Keratinocyte (primary cell): ENCODE results near the gene TRAF5. TPM values are rescaled to one million over a fixed set of nuclear protein-coding genes. Genes with fewer than 3 reads are reported as not detected.

ENCODE experiments used
- DNase-seq: peaks from one replicate; pipeline ENCODE4 v3.0.0-alpha.2; 2011; ENCODE audit warnings: low read depth, missing footprints, low spot score
- FAIRE-seq: peaks from 2 replicates; lab custom pipeline; 2011; peaks lifted over from hg19 to GRCh38; lab: Jason Lieb, UNC
- H2AFZ ChIP-seq: 2 replicates; pipeline ENCODE4 v1.6.0; 2012; ENCODE audit warnings: low read length, control low read depth, inconsistent platforms; ENCODE audit not compliant: control insufficient read depth
- H3K27ac ChIP-seq: 2 replicates; pipeline ENCODE4 v1.5.1; 2011; ENCODE audit warnings: low read length; ENCODE audit not compliant: control insufficient read depth, insufficient read depth
- H3K27me3 ChIP-seq: 3 replicates; pipeline ENCODE4 v1.6.0; 2011; ENCODE audit warnings: low read length; ENCODE audit not compliant: control insufficient read depth, insufficient read depth; ENCODE audit errors: extremely low read depth
- H3K36me3 ChIP-seq, 2 experiments: 2 replicates in 1 of 2; 3 replicates in 1 of 2; pipeline ENCODE4 v1.5.1; 2011; ENCODE audit warnings: low read length in 2 of 2, mild to moderate bottlenecking in 1 of 2; ENCODE audit not compliant: control insufficient read depth in 2 of 2, insufficient read depth in 2 of 2; ENCODE audit errors: extremely low read depth in 1 of 2
- H3K4me1 ChIP-seq: 3 replicates; pipeline ENCODE4 v1.5.1; 2011; ENCODE audit warnings: low read length; ENCODE audit not compliant: control insufficient read depth, insufficient read depth; ENCODE audit errors: extremely low read depth
- H3K4me2 ChIP-seq: 3 replicates; pipeline ENCODE4 v1.6.0; 2011; ENCODE audit warnings: low read depth, low read length; ENCODE audit not compliant: control insufficient read depth, insufficient read depth; ENCODE audit errors: extremely low read depth
- H3K4me3 ChIP-seq, 3 experiments: fragments of 200-600 bp in 1 of 3; sonication (generic) in 1 of 3; 2 replicates in 2 of 3; 3 replicates in 1 of 3; pipeline ENCODE4 v1.5.1; 2011 to 2016; ENCODE audit warnings: low read length in 3 of 3, mild to moderate bottlenecking in 3 of 3, control low read depth in 2 of 3, inconsistent platforms in 1 of 3, low read depth in 1 of 3, mixed read lengths in 1 of 3, mixed run types in 1 of 3, moderate library complexity in 1 of 3; ENCODE audit not compliant: control insufficient read depth in 2 of 3, insufficient read depth in 2 of 3; ENCODE audit errors: extremely low read depth in 1 of 3
- H3K79me2 ChIP-seq: 2 replicates; pipeline ENCODE4 v1.6.0; 2012; ENCODE audit warnings: low read length; ENCODE audit not compliant: control insufficient read depth, insufficient read depth
- H3K9ac ChIP-seq: 3 replicates; pipeline ENCODE4 v1.6.0; 2011; ENCODE audit warnings: low read length; ENCODE audit not compliant: control insufficient read depth, insufficient read depth; ENCODE audit errors: extremely low read depth
- H3K9me1 ChIP-seq: 3 replicates; pipeline ENCODE4 v1.6.0; 2011; ENCODE audit warnings: low read length; ENCODE audit not compliant: control insufficient read depth, insufficient read depth; ENCODE audit errors: extremely low read depth
- H3K9me3 ChIP-seq: 2 replicates; pipeline ENCODE4 v1.5.1; 2012; ENCODE audit warnings: low read depth, low read length; ENCODE audit not compliant: control insufficient read depth
- H4K20me1 ChIP-seq: 3 replicates; pipeline ENCODE4 v1.6.0; 2011; ENCODE audit warnings: low read length; ENCODE audit not compliant: control insufficient read depth, insufficient read depth; ENCODE audit errors: extremely low read depth
- EZH2 ChIP-seq: IDR thresholded peaks from one replicate; pipeline ENCODE4 v1.6.1; 2012; ENCODE audit warnings: inconsistent platforms, mild to moderate bottlenecking, low read length, moderate library complexity
- dilution Hi-C: fragments of 300-500 bp; cut with MboI; formaldehyde crosslinking; loops from one replicate; pipeline ENCODE4 v1.7.0; 2020; ENCODE audit warnings: low sequenced_read_pairs; ENCODE audit not compliant: extremely low pct_ligation_motif_present
- polyA plus RNA-seq, 5 experiments: library from polyadenylated mRNA; depleted of rRNA in 3 of 5; stranded (reverse) in 3 of 5; stranded (forward) in 1 of 5; unstranded in 1 of 5; fragments of >200 nt; gene quantifications; 1 replicate in 1 of 5; 2 replicates in 3 of 5; 3 replicates in 1 of 5; pipeline versions ENCODE4 v1.2.1 to v1.2.3, GENCODE V29; 2011 to 2012; ENCODE audit warnings: missing spikeins in 2 of 5, low read depth in 1 of 5, low replicate concordance in 1 of 5
- TF ChIP-seq, protein P1 (sequence below), 3 experiments: IDR thresholded peaks in 1 of 3; conservative IDR thresholded peaks in 1 of 3; optimal IDR thresholded peaks in 1 of 3; 2 replicates in 2 of 3; 3 replicates in 1 of 3; pipeline versions ENCODE3 to v1.5.1; 2011; ENCODE audit warnings: low read length in 3 of 3, mild to moderate bottlenecking in 3 of 3, moderate library complexity in 2 of 3, control low read depth in 1 of 3, inconsistent platforms in 1 of 3; ENCODE audit not compliant: insufficient read depth in 2 of 3; ENCODE audit errors: extremely low read depth in 1 of 3

The TRAF5 gene
- polyA plus RNA-seq, 1 donor (not counting 4 experiments of a cell fraction or from before 2014, with no cell fraction given), result 2.1 TPM

DNA sequence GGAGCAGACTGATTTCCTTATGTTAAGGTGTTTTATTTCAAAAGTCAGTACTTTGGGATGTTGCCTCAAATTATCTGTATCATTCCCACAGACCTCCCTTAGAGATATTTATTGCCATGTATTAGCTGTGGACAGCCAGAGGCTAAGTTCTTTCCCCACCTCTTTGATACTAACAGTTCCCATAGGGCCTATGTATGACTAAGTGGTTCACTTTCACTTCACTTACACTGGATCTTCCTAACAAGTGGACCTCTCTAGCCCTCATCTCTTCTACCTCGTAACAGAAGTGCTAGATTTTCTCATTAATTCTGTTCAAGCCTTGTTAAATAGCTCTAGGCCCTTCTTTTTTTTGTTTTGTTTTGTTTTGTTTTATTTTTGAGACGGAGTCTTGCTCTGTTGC, 6.2 kb downstream of the TRAF5 start:
- H3K79me2 ChIP-seq, result no peaks in the 10 kb centered on the region
- H3K9me3 ChIP-seq, result no peaks in the 10 kb centered on the region
- TF ChIP-seq, protein P1, sequence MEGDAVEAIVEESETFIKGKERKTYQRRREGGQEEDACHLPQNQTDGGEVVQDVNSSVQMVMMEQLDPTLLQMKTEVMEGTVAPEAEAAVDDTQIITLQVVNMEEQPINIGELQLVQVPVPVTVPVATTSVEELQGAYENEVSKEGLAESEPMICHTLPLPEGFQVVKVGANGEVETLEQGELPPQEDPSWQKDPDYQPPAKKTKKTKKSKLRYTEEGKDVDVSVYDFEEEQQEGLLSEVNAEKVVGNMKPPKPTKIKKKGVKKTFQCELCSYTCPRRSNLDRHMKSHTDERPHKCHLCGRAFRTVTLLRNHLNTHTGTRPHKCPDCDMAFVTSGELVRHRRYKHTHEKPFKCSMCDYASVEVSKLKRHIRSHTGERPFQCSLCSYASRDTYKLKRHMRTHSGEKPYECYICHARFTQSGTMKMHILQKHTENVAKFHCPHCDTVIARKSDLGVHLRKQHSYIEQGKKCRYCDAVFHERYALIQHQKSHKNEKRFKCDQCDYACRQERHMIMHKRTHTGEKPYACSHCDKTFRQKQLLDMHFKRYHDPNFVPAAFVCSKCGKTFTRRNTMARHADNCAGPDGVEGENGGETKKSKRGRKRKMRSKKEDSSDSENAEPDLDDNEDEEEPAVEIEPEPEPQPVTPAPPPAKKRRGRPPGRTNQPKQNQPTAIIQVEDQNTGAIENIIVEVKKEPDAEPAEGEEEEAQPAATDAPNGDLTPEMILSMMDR (optimal IDR thresholded peaks at IDR 0.05 in 1 of 3, IDR thresholded peaks at IDR 0.05 in 1 of 3, conservative IDR thresholded peaks at IDR 0.05 in 1 of 3; ENCODE audit: extremely low read depth in 1 of 3, insufficient read depth in 2 of 3, low read length in 3 of 3), result no peak
- no peak for TF ChIP-seq EZH2
- no peaks in the 10 kb centered on the region for H3K9me1 ChIP-seq
- no peaks in the 10 kb centered on the region for H3K27me3 ChIP-seq
- no peaks in the 10 kb centered on the region for H3K36me3 ChIP-seq
- H3K9ac ChIP-seq, result no peak overlapping the region
- no peak for FAIRE-seq
- DNase-seq, result no peak
- no peak overlapping the region for H3K4me3 ChIP-seq
- no peak overlapping the region for H3K27ac ChIP-seq
- dilution Hi-C loops, result no loop called here
- H4K20me1 ChIP-seq, result no peaks in the 10 kb centered on the region
- H3K4me1 ChIP-seq, result peaks cover 6% of the 10 kb centered on the region
- no peak overlapping the region for H2AFZ ChIP-seq
- H3K4me2 ChIP-seq, result no peak overlapping the region

GRCh38 chr1:211333906-211334305, 7.3 kb downstream of the TRAF5 start:
- H3K9ac ChIP-seq, result no peak overlapping the region
- no peaks in the 10 kb centered on the region for H3K9me3 ChIP-seq
- FAIRE-seq (no peak), DNase-seq (no peak)
- H3K4me1 ChIP-seq, result peaks cover 6% of the 10 kb centered on the region
- no peak overlapping the region for H3K4me3 ChIP-seq
- no peaks in the 10 kb centered on the region for H3K79me2 ChIP-seq
- no peak overlapping the region for H3K4me2 ChIP-seq
- no peaks in the 10 kb centered on the region for H3K27me3 ChIP-seq
- H3K9me1 ChIP-seq, result no peaks in the 10 kb centered on the region
- dilution Hi-C loops, result no loop called here
- no peaks in the 10 kb centered on the region for H3K36me3 ChIP-seq
- H4K20me1 ChIP-seq, result no peaks in the 10 kb centered on the region
- H3K27ac ChIP-seq, result no peak overlapping the region
- no peak overlapping the region for H2AFZ ChIP-seq
- TF ChIP-seq EZH2, result no peak
- TF ChIP-seq, protein P1 (optimal IDR thresholded peaks at IDR 0.05 in 1 of 3, IDR thresholded peaks at IDR 0.05 in 1 of 3, conservative IDR thresholded peaks at IDR 0.05 in 1 of 3; ENCODE audit: extremely low read depth in 1 of 3, insufficient read depth in 2 of 3, low read length in 3 of 3), result no peak
